GM19397 (cell line): Measurements from ENCODE around the gene TAF1B.

Experiments used
- ATAC-seq: cut with Tn5 transposase; IDR thresholded peaks from one replicate; pipeline ENCODE4 v1.9.1; 2021; ENCODE audit warnings: mild to moderate bottlenecking, moderate library complexity; ENCODE audit not compliant: unreplicated experiment

TAF1B gene

GRCh38 chr2:9807555-9808305, 35.5 kb upstream of the TAF1B start:
- ATAC-seq: no peak

GRCh38 chr2:9808334-9809063, 34.8 kb upstream of the TAF1B start:
- ATAC-seq: no peak

- no peak for ATAC-seq
Measured at GRCh38 chr2:9809064-9809356, 34.3 kb upstream of the TAF1B start.

GRCh38 chr2:9809448-9810088, 33.7 kb upstream of the TAF1B start:
- no peak for ATAC-seq

- no peak for ATAC-seq
Measured at GRCh38 chr2:9811216-9811615, 32.1 kb upstream of the TAF1B start.

GRCh38 chr2:9811679-9812511, 31.4 kb upstream of the TAF1B start:
- ATAC-seq: no peak

GRCh38 chr2:9812945-9813311, 30.3 kb upstream of the TAF1B start:
- no peak for ATAC-seq

- no peak for ATAC-seq
Measured at GRCh38 chr2:9813312-9814128, 29.8 kb upstream of the TAF1B start.

- ATAC-seq: no peak
Measured at GRCh38 chr2:9814129-9814868, 29.0 kb upstream of the TAF1B start.

- no peak for ATAC-seq
Measured at GRCh38 chr2:9815076-9815475, 28.2 kb upstream of the TAF1B start.

GRCh38 chr2:9815844-9816279, 27.4 kb upstream of the TAF1B start:
- no peak for ATAC-seq

- ATAC-seq: no peak
Measured at GRCh38 chr2:9818097-9818496, 25.2 kb upstream of the TAF1B start.

GRCh38 chr2:9819551-9819950, 23.7 kb upstream of the TAF1B start:
- no peak for ATAC-seq

GRCh38 chr2:9820020-9820973, 23.0 kb upstream of the TAF1B start:
- ATAC-seq: no peak

- no peak for ATAC-seq
Measured at GRCh38 chr2:9821805-9822445, 21.3 kb upstream of the TAF1B start.

GRCh38 chr2:9824441-9824840, 18.8 kb upstream of the TAF1B start:
- no peak for ATAC-seq

- ATAC-seq: no peak
Measured at GRCh38 chr2:9824956-9825720, 18.1 kb upstream of the TAF1B start.
